ENCODE results near the gene ZBTB42. TPM values are rescaled to one million over a fixed set of nuclear protein-coding genes. Genes with fewer than 3 reads are reported as not detected.

The ZBTB42 gene
- total RNA-seq, 1 experiment from 2014 or later: 6.1 TPM

GRCh38 chr14:104767634-104767918 is 33.3 kb upstream of the ZBTB42 start:
- Histone ChIP-seq H3K9ac (ENCODE audit: extremely low read depth, insufficient read length, low read length) (no peak overlapping the region), H3K79me1 (ENCODE audit: insufficient read depth, low read depth, low read length, poor library complexity, severe bottlenecking) (no peaks in the 10 kb centered on the region), H3K9me3 (ENCODE audit: control insufficient read depth, low read depth, low read length) (no peaks in the 10 kb centered on the region), H3T11ph (ENCODE audit: low read length) (no peak overlapping the region), H3K56ac (ENCODE audit: insufficient read length, low read depth, low read length) (no peak overlapping the region), H2BK120ac (ENCODE audit: low read depth, low read length, poor library complexity, severe bottlenecking) (no peak overlapping the region), H4K5ac (ENCODE audit: insufficient read length, low read depth, low read length) (no peak overlapping the region), H3K4me1 (ENCODE audit: insufficient read depth, low read length) (no peaks in the 10 kb centered on the region), H3K4me2 (ENCODE audit: insufficient read depth, insufficient read length, low read length) (no peak overlapping the region), H2BK15ac (ENCODE audit: low read depth, low read length) (no peak overlapping the region), H3K27me3 (ENCODE audit: insufficient read depth, low read length) (no peaks in the 10 kb centered on the region), H3K79me2 (ENCODE audit: insufficient read depth, low read length) (no peaks in the 10 kb centered on the region), H3K23ac (ENCODE audit: insufficient read length, low read depth, low read length) (no peak overlapping the region), H3K4ac (ENCODE audit: low read depth, low read length) (no peak overlapping the region), H4K91ac (ENCODE audit: insufficient read length, low read depth, low read length) (no peak overlapping the region), H2AFZ (ENCODE audit: low read length) (no peak overlapping the region), H4K8ac (replicated peaks; ENCODE audit: insufficient read length, low read depth, low read length) (no peak overlapping the region), H4K20me1 (ENCODE audit: control insufficient read depth, insufficient read depth, insufficient read length) (no peaks in the 10 kb centered on the region), H3K14ac (ENCODE audit: insufficient read depth, low read length) (no peak overlapping the region), H2BK20ac (ENCODE audit: low read depth, low read length, poor library complexity, severe bottlenecking) (no peak overlapping the region), H2BK12ac (ENCODE audit: insufficient read length, low read depth, low read length) (no peak overlapping the region), H3K27ac (ENCODE audit: insufficient read length, low read depth, low read length) (no peak overlapping the region), H3K23me2 (ENCODE audit: insufficient read length, low read depth, low read length, poor library complexity, severe bottlenecking) (peaks cover 2% of the 10 kb centered on the region), H2BK5ac (ENCODE audit: insufficient read length, low read length) (no peak overlapping the region), H3K18ac (ENCODE audit: insufficient read length, low read depth, low read length) (no peak overlapping the region), H2AK5ac (ENCODE audit: insufficient read length, low read length) (no peak overlapping the region)
- WGBS (ENCODE audit: extremely low coverage, insufficient read length, low lambda C conversion rate): no CpG with 5 or more reads among the region's 5 CpGs
- TF ChIP-seq, protein P1, sequence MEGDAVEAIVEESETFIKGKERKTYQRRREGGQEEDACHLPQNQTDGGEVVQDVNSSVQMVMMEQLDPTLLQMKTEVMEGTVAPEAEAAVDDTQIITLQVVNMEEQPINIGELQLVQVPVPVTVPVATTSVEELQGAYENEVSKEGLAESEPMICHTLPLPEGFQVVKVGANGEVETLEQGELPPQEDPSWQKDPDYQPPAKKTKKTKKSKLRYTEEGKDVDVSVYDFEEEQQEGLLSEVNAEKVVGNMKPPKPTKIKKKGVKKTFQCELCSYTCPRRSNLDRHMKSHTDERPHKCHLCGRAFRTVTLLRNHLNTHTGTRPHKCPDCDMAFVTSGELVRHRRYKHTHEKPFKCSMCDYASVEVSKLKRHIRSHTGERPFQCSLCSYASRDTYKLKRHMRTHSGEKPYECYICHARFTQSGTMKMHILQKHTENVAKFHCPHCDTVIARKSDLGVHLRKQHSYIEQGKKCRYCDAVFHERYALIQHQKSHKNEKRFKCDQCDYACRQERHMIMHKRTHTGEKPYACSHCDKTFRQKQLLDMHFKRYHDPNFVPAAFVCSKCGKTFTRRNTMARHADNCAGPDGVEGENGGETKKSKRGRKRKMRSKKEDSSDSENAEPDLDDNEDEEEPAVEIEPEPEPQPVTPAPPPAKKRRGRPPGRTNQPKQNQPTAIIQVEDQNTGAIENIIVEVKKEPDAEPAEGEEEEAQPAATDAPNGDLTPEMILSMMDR (conservative IDR thresholded peaks at IDR 0.05): no peak
- no peak for DNase-seq
- H3K36me3 Mint-ChIP-seq (ENCODE audit: insufficient read depth in 1 of 3, low read depth in 3 of 3): peaks cover 32 to 48% (median 43%) of the 10 kb centered on the region in 3 experiments
- H3K4me3 Mint-ChIP-seq: no peak overlapping the region
- peaks cover 10 to 14% of the 10 kb centered on the region in 2 experiments for H3K9me3 Mint-ChIP-seq
- no peaks in the 10 kb centered on the region for H3K27me3 Mint-ChIP-seq (ENCODE audit: low read depth)
- H3K4me1 Mint-ChIP-seq: peaks cover 15 to 21% of the 10 kb centered on the region in 2 experiments
- no peak overlapping the region for H3K27ac Mint-ChIP-seq
